Hematopoietic multipotent progenitor cell treated with erythropoietin and hydrocortisone succinate and interleukin-3 and kit ligand, for 8 days (in vitro differentiated cells): Measurements from ENCODE around the gene DECR2.
"Not testable (repeated sequence)": the region's sequence is repeated elsewhere in the genome, so short reads cannot be mapped to it uniquely, and the experiment has no call there.

Experiments used
- DNase-seq: peaks from one replicate; pipeline ENCODE4 v3.0.0-alpha.2; 2015

The DECR2 gene

DNA sequence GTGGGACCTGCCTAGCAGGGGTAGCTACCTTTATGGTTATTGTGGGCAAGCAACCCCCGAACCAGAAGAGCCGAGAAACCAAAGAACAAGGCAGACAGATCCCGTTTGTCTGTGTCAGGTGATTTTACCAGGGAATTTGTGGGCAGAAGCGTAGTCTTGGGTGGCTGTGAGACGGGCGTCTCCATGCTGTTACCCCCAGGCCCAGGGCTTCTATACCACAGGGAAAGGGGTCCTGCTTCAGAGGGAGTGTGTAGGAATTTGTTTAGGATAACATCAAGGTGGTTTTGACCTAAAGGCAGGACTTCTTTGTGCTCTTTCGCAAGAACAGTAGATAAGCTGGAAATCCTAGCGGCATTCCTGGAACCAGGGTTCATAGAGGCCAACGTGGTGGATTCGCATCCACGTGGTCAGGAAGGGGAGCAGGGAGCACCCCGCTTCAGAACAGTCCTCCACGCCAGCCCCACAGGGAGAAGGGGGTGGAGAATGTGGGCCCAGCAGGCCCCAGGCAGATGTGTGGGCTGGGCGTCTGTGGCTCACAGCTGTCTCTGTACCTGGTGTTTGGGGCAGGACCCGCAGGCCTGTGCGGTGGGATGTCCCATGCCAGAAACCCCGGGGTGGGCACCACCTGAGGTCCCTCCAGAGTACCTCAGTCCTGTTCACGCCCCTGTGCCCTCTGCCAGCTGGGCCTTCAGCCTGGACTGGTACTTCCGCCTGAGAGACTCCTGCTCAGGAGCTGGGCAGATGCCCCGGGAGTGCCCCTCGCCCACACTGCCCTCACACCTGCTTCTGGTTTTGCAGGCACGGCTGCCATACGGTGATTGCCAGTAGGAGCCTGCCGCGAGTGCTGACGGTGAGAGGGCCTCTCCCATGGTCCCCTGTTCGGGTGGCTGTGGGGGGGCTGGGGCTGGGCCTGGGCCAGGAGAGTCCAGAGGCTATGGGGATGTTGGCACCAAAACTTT is 4.1 kb downstream of the DECR2 start:
- DNase-seq = no peak

DNA sequence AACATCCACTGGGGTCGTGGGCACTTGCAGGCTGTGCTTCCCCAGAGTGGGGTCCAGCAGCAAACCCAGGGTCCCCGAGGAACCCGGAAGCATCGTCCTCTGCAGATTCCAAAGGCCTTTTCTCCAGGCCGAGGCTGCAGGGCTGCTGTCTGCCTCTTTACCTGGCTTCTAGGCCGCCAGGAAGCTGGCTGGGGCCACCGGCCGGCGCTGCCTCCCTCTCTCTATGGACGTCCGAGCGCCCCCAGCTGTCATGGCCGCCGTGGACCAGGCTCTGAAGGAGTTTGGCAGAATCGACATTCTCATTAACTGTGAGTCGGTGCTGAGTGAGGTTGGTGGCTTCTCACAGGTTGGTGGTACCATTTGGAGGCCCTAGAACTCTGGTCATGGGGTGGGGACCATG is 5.6 kb downstream of the DECR2 start:
- no peak for DNase-seq

DNA sequence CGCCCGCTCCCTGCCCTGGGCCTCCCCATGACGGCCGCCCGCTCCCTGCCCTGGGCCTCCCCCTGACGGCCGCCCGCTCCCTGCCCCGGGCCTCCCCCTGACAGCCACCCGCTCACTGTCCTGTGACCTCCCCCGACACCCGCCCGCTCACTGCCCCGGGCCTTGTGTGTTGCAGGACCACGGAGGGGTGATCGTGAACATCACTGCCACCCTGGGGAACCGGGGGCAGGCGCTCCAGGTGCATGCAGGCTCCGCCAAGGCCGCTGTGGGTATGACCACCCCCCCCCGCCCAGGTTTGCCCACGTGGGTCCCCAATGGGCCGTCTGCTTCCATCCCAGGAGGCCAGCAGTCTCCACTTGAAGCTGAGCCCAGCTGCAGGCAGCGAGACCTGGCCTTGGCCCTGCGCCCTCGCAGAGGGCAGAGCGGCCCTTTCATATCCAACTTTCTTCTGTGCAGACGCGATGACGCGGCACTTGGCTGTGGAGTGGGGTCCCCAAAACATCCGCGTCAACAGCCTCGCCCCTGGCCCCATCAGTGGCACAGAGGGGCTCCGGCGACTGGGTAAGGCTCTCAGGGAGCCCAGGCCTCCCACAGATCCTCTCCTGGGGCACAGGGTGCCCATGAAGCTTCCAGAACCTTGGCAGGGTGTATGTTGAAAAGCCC is 9.0 kb downstream of the DECR2 start:
- no peak for DNase-seq

DNA sequence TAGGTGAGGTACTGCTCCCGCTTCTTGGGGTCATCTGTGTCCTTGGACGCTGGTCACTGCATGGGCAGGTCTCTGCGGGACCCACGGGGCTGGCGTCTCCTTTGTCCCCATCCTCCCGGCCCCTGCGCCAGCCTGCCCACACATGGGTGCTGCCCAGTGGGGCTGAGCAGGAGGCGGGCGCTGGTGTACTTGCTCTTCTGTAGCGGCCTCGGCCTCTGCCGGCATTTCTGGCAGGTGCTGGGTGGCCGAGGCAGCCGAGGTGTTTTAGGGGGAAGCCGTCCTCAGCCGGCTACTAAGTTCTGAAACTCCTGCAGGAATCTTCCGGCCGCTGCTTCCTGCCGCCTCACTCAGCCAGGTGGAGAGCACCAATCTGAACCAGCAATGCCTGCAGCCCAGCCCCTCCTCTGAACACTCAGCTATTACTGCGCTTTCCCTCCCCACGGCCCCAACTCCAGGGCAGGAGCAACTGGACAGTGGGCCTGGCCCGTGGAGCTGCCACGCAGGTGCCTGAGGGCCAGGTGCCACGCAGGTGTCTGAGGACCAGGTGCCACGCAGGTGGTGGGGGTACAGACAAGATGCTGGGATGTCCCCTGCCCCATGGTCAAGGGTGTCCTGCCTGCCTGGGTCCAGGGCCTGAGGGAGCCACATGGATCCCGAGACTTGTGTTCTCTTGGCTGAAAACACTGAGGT is 10.0 kb downstream of the DECR2 start:
- no peak for DNase-seq

DNA sequence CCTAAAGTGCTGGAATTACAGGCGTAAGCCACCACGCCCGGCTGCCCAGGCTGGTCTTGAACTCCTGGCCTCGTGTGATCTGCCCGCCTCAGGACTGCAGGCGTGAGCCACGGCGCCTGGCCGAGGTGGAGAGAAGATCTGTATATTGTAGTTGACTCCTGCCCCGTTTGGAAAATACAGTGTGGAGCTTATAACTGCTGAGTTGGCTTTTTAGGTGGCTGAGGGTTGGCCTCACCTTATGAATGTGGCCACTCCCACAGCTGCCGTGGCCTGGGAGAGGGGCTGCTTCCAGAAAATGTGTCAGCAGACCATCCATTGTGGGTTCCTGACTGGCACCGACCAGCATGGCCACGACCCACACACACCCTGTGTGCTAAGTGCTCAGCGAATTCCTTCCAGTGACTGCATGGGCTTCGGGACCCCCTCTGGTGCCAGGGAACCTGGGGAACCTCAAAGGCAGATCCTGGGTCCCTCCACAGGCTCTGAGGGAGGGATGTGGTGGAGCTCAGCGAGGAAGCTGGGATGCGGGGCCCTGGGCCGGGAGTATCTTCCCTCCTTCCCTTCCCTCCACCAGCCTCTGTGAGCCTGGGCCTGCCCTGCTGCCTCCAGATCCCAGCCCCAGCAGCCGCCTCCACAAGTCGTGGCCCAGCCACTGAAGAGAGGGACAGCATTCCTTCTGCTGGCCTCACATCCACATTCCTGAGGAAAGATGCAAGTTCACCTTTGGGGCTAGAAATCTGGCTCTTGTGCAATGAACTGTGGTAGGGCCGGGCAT is 12.9 kb downstream of the DECR2 start:
- no peak for DNase-seq

DNA sequence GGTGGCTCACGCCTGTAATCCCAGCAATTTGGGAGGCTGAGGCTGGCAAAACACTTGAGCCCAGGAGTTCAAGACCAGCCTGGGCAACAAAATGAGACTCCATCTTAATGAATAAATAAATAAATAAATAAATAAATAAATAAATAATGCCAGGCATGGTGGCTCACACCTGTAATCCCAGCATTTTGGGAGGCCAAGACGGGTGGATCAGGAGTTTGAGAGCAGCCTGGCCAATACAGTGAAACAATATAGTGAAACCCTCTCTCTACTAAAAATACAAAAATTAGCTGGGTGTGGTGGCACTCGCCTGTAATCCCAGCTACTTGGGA is 13.4 kb downstream of the DECR2 start:
- DNase-seq = not testable (repeated sequence)

DNA sequence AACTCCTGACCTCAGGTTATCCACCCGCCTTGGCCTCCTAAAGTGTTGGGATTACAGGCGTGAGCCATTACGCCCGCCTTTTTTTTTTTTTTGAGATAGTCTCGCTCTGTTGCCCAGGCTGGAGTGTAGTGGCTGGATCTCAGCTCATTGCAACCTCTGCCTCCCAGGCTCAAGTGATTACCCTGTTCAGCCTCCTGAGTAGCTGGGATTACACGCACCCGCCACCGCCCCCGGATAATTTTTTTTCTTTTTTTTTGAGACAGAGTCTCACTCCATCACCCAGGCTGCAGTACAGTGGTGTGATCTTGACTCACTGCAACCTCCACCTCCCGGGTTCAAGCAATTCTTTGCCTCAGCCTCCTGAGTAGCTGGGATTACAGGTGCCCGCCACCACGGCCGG is 20.5 kb downstream of the DECR2 start:
- not testable (repeated sequence) for DNase-seq

DNA sequence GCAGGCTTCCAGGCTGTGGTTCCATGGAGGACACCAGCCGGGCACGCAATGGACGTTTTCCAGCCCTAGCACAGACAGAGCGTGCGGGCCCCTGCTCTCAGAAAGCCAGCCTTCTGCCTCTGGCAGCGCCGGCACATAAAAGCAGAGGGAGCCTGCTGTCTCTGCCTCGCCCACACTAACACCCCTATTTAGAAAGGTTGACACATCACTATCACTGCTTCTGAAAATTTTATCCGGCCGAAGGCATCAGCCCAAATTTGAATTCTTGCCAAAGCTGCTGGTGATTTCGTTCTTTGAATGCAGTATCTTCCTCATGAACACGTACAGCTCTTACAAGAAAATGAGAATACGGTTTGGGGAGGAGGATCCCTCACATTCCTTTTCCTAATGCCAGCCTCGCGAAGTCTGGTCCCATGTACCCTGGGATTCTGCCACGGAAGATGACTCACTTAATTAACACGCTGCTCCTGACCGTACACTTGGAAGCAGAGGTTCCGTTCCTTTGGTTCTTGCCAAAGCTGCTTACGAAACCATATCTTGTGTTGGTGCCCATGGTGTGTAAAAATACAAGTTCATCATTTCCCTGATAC is 22.4 kb downstream of the DECR2 start:
- peak; percentile 69 for DNase-seq

DNA sequence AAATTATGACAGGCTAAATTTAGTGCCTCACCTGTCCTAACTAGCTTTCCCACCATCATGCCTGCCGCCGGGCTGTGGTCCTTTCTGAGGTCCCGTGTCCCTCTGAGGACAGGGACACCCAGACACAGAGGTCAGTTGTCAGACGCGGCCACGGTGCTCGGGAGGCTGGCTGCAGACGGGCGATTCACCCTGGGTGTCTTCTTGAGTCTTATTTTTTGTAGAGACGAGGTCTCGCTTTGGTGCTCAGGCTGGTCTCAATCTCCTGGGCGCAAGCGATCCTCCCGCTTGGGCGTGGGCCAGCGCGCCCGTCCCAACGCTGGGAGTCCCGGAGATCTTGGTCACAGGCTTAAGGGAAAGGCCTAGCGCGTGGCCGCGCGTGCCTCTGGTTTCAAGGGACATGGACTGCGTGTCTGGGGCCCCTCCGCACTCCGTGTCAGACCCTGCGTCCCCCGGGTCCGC is 23.0 kb downstream of the DECR2 start:
- DNase-seq = peak; percentile 66

DNA sequence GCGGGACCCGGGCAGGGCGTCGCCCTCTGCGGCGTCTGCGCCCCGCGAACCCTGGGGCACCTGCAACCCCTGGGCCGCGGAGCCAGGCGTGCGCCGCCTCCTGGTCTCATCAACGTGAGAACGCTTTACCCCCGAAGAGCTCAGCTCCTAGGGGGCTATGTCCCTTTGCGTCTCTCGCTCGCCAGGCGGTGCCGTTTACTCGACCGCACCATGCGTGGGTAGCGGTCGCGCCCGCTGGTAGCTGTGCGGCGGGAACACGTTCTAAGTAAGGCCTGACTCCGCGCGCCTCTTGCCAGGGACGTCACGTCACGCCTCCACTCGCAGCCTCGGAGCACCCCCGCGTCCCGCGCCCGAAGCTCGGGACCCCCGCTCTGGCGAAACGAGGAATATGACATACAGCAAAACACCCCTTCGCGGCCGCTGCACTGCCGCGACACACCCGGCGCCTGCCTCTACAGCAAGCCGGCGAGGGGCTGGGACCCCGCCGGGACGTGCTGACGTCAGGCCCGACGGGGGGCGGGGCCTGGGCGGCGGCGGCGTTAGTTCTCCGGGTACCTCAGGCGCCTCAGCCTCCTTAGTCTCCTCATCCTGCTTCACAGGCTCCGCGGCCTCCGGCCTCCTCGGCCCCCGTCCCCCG is 23.5 kb downstream of the DECR2 start, which contains the start of gene RAB11FIP3:
Gene RAB11FIP3, plus strand, starts transcription at position 568 of the 637 bp plus-strand sequence. CDS start 358 bp downstream, outside the sequence.
- peak; percentile 82 for DNase-seq

DNA sequence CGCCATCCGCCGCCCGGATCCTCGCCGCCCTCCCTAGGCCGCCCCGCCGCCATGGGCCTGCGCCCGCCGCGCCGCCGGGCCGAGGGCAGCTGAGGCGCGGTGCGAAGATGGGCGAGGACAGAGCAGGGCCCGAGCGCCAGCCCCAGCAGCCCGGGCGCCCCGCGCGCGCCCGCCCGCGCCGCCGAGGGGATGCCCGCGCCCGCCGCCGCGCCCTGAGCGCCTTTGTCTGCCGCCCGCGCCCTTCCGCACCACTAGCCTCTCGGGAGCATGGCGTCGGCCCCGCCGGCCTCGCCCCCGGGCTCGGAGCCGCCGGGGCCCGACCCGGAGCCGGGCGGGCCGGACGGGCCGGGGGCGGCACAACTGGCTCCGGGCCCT is 24.0 kb downstream of the DECR2 start:
- no peak for DNase-seq

DNA sequence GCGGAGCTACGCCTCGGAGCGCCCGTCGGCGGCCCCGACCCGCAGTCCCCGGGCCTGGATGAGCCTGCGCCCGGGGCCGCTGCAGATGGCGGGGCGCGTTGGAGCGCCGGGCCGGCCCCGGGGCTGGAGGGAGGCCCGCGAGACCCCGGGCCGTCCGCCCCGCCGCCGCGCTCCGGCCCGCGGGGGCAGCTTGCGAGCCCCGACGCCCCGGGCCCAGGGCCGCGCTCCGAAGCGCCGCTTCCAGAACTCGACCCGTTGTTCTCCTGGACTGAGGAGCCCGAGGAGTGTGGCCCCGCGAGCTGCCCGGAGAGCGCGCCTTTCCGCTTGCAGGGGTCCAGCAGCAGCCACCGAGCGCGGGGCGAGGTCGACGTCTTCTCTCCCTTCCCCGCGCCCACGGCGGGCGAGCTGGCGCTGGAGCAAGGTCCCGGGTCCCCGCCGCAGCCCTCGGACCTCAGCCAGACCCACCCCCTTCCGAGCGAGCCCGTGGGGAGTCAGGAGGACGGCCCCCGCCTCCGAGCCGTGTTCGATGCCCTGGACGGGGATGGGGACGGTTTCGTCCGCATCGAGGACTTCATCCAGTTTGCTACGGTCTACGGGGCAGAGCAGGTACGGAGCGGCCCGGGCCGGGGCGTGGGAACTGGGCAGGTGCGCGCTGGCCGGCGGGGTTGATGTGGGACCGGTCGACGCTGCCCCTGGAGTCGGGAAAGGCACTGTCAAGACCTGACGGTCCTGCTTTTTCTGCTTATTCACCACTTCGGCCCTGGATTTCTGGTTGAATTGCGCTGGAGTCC is 24.6 kb downstream of the DECR2 start:
- DNase-seq = no peak

DNA sequence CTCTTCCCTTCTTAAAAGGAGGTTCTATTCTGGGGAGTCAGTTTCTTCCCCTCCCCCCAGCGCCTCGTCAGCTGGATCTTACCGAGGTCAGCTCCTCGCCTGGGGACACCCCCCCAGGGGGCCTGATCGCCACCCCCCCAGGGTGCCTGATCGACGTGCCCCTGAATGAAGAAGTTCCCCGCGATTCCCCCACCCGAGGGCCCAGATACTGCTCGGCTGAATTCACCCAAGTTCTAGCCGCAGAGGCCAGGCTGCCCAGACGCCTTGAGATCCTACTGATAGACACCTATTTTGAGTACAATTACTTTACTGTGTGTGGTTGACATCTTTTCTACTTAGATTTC is 25.2 kb downstream of the DECR2 start:
- no peak for DNase-seq

DNA sequence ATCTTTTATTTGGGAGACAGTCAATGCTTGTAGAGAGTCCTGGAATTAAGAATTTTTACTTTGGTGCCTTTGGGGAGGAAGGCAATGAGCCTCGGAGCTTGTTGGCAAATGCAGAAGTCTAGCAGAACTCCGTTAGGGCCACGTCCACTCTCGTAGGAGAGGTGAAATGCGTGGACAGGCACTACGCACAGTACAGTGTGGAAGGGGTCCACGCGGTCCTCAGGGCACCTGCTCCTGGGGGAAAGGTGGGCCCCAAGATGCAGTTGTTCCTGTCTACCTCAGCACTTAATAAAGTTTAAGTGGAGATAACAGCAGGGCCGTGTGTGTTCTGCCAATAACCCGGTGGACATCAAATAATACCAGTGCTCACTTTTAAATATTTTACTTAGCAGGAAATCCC is 25.6 kb downstream of the DECR2 start:
- no peak for DNase-seq

DNA sequence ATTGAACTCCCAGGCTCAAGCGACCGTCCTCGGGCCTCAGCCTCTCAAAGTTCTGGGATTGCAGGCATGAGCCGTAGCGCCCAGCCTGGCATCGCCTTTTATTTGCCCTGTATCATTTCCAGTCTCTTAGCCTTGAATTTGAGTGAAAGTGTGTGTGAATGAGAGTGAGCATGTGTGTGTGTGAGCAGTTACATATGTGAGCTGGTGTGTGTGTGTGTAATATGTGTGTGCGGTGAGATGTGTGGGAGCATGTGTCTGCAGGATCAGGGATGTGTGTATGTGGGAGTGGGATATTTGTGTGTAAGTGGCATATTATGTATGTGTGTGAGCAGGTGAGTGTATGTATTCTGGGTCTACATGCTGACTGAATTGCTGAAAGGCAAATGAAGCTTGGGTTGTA is 29.2 kb downstream of the DECR2 start:
- no peak for DNase-seq

DNA sequence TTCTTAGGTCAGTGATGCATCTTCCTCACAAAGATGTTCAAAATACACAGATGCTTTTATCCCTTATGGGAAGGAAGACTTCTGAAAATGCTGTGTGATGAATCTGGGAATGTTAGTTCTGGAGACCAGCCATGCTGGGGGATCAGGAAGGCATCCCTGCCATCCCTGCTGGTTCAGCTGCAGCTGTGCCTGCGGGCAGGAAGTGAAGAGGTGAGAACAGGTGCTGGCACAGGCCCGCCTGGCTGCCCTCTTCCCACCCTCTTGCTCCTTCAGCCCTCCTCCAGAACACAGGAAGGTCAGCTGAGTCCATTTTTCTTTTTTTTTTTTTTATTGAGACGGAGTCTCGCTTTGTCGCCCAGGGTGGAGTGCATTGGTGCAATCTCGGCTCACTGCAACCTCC is 38.9 kb downstream of the DECR2 start:
- DNase-seq = no peak

DNA sequence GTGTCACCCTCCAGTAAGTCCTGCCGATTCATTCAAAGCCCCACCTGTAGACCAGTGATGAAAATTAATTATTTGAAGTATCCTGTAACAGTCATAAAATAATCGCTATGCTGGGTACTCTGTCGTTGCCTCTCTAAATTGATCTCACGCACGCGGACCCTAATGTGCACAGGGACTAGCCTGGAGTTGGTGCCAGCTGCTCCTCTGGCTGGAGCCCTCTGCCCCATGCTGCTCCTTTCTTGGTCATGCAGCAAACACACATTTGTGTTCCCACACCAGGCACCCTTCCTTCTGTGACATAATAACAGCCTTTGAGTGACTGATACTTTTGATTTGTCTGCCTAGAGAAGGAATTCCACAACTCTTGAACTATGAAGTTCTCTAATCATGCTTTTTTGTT is 39.8 kb downstream of the DECR2 start:
- DNase-seq = no peak

DNA sequence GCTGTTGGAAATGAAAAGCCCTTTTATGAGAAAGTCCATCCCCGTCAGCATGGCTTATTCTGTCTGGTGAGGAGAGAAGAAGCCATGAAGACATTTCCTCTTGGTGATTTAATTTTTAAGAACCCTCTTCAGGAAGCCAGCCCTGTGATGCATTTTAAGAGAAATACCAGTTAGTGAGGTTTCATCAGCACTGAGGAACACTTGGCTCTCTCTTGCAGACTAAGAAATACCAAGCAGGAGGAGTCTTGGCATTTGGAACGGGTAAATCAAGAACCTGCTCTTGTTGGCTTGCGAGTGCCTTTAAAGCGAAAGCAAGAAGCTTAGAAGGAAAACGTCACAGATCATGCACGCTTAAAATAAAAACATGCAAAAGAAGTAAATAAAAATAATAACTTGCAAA is 41.3 kb downstream of the DECR2 start:
- DNase-seq = no peak

DNA sequence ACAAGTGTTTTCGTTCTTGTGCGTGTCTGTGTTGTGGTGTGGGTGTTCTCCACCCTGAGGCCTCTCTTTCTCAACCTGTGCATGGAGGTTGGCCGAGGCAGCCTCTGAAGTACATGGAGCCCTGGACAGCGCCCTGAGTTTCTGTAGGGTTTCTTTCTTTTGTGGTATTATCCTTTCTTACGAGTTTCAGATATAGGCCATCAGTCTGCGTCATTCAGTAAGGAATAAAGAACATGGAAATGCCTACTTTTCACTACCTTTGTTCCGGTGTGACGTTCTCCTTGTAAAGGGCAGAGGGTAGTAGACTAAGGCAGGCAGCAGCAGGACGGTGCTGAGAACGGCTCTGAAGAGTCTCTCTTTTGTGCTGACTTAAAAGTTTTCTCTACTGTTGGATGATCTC is 42.3 kb downstream of the DECR2 start:
- no peak for DNase-seq

DNA sequence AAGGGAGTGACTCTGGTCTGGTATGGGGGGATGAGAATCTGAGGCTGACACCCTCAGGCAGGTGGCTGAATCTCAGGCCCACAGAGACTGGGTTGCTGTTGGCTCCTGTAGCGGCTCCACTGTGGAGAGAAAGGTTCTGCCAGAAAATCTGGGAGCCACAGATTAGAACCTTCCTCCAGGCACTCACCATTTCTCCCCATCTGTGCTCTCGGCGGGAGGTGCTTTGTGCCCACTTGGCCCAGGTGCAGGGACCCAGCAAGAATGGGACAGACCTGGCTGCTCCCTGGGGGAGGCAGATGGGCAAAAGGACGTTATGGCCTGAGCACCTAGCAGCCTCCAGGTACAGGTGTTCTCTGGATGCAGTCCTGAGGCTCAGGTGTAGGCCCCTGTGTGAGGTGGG is 43.9 kb downstream of the DECR2 start:
- DNase-seq = no peak

DNA sequence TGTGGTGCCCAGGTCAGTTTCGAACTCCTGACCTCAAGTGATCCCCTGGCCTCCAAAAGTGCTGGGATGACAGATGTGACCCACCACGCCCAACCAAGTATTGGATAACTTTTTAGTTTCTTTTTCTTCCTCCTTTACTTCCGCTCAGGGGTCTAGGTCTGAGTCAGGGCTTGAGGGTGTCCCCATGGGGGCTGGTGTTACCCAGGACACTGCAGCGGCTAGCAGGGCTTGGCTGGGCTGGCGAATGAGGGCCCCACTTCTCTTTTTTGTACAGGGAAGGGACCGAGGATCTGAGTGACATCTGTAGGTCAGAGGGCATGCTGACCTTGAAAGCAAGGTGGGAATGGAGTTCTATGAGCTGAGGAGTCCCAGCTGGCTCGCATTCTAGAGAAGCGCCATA is 48.7 kb downstream of the DECR2 start:
- DNase-seq = no peak
